ENCODE results near the gene TAT.
"Not testable (repeated sequence)": the region's sequence is repeated elsewhere in the genome, so short reads cannot be mapped to it uniquely, and the experiment has no call there.

TAT gene

DNA sequence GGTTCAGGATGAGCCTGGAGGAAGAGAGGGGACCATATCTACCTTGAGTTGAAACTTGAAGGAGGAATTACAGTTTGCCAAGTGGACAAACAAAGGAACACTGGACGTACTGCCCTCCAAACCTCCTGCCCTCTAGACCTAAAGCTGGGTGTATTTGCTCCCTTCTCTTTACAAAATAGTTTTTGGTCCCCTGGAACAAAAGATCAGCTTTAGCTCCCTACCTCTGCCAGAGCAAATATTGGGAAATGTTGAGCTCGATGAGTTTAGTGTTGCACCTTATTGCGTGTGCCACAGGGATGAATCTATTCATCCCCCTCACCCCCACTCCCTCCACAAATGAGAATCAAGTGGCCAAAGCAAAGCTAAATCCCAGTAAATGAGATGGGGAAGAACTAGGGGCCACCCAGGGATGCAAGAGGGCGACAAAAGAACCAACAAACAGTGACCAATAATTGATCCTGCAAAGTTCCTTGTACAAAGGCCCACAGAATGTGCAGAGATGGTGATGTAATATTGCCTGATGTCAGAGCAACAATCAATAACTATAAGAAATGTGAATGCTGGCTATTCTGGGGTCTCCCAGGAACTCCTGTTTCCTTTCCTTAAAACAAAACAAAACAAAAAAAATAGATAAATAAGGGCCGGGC lies 17.2 kb upstream of the TAT start:
- no peaks in the 10 kb centered on the region for H3K4me1 Mint-ChIP-seq (ENCODE audit: low read depth)
- H3K36me3 Mint-ChIP-seq (ENCODE audit: low read depth): no peaks in the 10 kb centered on the region
- H3K4me3 Mint-ChIP-seq: no peak overlapping the region
- H3K9me3 Mint-ChIP-seq: no peaks in the 10 kb centered on the region
- DNase-seq (ENCODE audit: low spot score): no peak
- no peak overlapping the region for H3K27ac Mint-ChIP-seq
- peaks cover 5% of the 10 kb centered on the region for H3K27me3 Mint-ChIP-seq (ENCODE audit: low read depth)

DNA sequence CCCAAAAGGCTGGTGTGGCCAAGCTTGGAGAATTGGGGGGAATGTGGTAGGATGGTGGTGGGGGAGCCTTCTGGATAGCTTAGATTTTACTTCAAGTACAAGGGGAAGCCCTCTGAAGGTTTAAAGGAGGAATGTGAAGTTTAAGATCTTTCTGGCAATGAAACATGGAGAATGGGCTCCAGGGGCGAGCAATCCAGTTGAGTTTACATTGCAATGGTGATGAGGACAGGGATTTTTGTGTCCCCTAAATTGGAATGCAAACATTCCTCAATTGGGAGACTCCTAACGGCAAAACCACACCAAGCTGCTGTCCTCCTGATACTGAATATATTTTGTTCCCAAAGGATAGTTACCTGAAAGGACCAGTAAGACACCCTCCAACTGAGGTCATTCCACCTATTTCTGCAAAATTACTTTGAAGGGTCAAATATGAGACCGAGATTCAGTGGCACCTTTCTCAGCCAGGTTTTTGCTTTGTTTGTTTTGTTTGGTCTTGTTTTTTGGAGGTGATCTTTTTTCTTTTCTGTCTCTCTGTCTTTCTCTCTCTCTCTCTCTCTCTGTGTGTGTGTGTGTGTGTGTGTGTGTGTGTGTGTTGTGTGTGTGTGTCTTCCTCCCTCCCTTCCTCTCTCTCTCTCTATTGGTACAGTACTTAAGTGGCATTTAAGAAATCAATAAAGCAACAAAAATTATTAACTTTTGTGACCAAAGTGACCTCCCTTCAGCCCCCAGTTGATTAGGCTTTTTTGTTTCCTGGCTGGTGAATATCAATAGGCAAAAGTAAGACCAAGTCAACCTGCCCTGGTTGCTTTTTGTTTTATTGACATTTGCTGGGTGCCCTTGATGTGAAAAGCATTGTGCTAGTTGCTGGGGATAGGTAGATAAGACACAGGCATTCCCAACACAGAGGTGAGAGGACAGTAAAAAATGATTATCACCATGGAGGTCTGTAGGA lies 16.4 kb upstream of the TAT start:
- peaks cover 5% of the 10 kb centered on the region for H3K27me3 Mint-ChIP-seq (ENCODE audit: low read depth)
- no peaks in the 10 kb centered on the region for H3K9me3 Mint-ChIP-seq
- H3K36me3 Mint-ChIP-seq (ENCODE audit: low read depth): no peaks in the 10 kb centered on the region
- H3K27ac Mint-ChIP-seq: no peak overlapping the region
- no peak overlapping the region for H3K4me3 Mint-ChIP-seq
- no peak for DNase-seq (ENCODE audit: low spot score)
- no peaks in the 10 kb centered on the region for H3K4me1 Mint-ChIP-seq (ENCODE audit: low read depth)

DNA sequence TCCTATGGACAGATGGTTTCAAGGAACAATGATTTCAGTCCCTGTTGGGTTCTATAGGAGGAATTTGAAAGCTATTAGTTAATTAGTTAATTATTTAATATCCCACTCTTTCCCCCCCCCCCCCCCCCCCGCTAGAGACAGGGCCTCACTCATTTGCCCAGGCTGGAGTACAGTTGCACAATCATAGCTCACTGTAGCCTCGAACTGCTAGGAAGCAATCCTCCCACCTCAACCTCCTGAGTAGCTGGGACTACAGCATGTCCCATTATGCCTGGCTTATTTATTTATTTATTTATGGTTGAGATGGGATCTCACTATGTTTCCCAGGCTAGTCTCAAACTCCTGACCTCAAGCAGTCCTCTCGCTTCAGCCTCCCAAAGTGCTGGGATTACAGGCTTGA lies 15.0 kb upstream of the TAT start:
- H3K36me3 Mint-ChIP-seq (ENCODE audit: low read depth): no peaks in the 10 kb centered on the region
- no peak overlapping the region for H3K27ac Mint-ChIP-seq
- H3K27me3 Mint-ChIP-seq (ENCODE audit: low read depth): no peaks in the 10 kb centered on the region
- DNase-seq (ENCODE audit: low spot score): no peak
- no peak overlapping the region for H3K4me3 Mint-ChIP-seq
- no peaks in the 10 kb centered on the region for H3K4me1 Mint-ChIP-seq (ENCODE audit: low read depth)
- H3K9me3 Mint-ChIP-seq: no peaks in the 10 kb centered on the region

DNA sequence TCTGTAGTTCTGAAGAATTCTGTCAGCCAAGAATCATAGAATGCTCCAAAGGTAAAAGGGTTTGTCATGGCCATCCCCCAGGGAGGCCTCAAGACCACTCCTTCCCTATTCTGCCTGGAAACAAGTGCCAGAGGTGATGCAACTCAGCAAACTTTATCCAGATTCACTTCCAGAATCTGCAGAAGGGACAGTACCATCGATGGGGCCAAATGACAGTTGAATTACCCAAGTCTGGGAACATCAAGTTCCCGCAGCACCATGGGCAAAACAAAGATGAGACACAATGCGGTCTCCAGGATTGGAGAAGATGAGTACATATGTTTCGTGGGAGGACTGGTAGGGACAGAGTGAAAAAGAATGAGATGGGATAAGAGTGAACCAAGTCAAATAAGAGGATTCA lies 13.7 kb upstream of the TAT start:
- no peak overlapping the region for H3K4me3 Mint-ChIP-seq
- peaks cover 2% of the 10 kb centered on the region for H3K27me3 Mint-ChIP-seq (ENCODE audit: low read depth)
- H3K4me1 Mint-ChIP-seq (ENCODE audit: low read depth): no peaks in the 10 kb centered on the region
- no peak for DNase-seq (ENCODE audit: low spot score)
- no peak overlapping the region for H3K27ac Mint-ChIP-seq
- no peaks in the 10 kb centered on the region for H3K36me3 Mint-ChIP-seq (ENCODE audit: low read depth)
- H3K9me3 Mint-ChIP-seq: no peaks in the 10 kb centered on the region

DNA sequence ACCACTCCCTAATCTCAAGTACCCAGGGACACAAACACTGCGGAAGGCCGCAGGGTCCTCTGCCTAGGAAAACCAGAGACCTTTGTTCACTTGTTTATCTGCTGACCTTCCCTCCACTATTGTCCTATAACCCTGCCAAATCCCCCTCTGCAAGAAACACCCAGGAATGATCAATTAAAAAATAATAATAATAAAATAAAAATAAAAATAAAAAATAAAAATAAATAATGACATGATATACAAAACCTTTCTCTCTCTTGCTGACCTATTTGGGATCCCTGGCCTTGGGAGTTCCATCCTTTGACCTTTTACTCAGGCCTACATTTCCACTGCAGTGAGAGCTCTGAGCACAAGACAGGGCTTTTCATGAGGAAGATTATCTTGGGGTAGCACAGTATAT lies 13.2 kb upstream of the TAT start:
- H3K9me3 Mint-ChIP-seq; H3K27me3 Mint-ChIP-seq (ENCODE audit: low read depth); H3K36me3 Mint-ChIP-seq (ENCODE audit: low read depth); H3K27ac Mint-ChIP-seq; H3K4me1 Mint-ChIP-seq (ENCODE audit: low read depth); H3K4me3 Mint-ChIP-seq; DNase-seq (ENCODE audit: low spot score): not testable (repeated sequence)

DNA sequence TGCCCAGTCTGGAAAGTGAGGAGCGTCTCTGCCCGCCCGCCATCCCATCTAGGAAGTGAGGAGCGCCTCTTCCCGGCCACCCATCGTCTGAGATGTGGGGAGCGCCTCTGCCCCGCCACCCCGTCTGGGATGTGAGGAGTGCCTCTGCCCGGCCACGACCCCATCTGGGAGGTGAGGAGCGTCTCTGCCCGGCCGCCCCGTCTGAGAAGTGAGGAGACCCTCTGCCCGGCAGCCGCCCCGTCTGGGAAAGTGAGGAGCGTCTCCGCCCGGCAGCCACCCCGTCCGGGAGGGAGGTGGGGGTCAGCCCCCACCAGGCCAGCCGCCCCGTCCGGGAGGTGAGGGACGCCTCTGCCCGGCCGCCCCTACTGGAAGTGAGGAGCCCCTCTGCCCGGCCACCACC lies 12.4 kb upstream of the TAT start:
- H3K4me3 Mint-ChIP-seq; H3K9me3 Mint-ChIP-seq; DNase-seq (ENCODE audit: low spot score); H3K27me3 Mint-ChIP-seq (ENCODE audit: low read depth); H3K4me1 Mint-ChIP-seq (ENCODE audit: low read depth); H3K27ac Mint-ChIP-seq; H3K36me3 Mint-ChIP-seq (ENCODE audit: low read depth): not testable (repeated sequence)

DNA sequence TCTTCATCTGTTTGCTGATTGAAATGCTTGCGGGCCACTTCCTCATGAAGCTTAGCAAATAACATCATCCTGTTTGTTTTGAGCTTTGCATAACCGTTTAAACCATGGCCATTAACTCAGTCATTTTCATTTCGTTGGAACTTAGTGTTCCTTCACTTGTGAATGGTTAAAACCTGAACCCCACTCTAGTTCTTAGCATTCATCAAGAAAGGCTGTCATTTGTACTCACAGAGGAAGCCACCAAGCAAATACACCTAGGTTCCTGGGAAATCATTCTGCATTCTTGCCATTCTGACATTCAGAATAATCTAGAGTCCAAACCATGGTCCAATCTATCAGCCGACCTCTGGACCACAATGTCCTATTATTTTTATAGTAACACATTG lies 8.4 kb upstream of the TAT start:
- Mint-ChIP-seq H3K4me3 (no peak overlapping the region), H3K27ac (no peak overlapping the region), H3K36me3 (ENCODE audit: low read depth) (no peaks in the 10 kb centered on the region), H3K4me1 (ENCODE audit: low read depth) (no peaks in the 10 kb centered on the region), H3K9me3 (no peaks in the 10 kb centered on the region), H3K27me3 (ENCODE audit: low read depth) (peaks cover 5% of the 10 kb centered on the region)
- no peak for DNase-seq (ENCODE audit: low spot score)

DNA sequence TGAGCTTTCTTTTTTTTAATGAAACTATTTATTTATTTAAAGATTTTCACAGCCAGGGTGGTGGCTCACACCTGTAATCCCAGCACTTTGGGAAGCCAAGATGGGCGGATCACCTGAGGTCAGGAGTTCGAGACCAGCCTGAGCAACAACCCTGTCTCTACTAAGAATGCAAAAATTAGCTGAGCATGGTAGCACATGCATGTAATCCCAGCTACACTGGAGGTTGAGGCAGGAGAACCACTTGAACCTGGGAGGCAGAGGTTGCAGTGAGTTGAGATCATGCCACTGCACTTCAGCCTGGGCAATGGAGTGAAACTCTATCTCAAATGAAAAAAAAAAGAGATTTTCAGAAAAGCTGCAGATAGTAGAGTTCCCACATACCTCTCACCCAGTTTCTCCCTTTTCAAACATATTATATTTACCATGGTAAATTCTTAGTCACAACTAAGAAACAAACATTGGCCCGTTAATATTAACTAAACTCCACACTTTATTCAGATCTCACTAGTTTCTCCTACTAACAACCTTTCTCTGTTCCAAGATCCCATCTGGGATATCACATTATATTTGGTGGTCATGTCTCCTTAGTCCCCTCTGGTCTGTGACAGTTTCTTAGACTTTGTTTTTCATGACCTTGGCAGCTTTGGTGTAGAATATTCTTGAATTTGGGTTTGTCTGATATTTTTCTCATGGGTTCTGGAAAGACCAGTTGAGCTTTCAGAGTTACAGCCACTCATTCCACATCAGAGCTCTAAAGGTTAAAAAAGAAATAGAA lies 7.8 kb upstream of the TAT start:
- H3K9me3 Mint-ChIP-seq: no peaks in the 10 kb centered on the region
- H3K36me3 Mint-ChIP-seq (ENCODE audit: low read depth): no peaks in the 10 kb centered on the region
- DNase-seq (ENCODE audit: low spot score): no peak
- H3K4me3 Mint-ChIP-seq: no peak overlapping the region
- H3K27ac Mint-ChIP-seq: no peak overlapping the region
- no peaks in the 10 kb centered on the region for H3K4me1 Mint-ChIP-seq (ENCODE audit: low read depth)
- peaks cover 7% of the 10 kb centered on the region for H3K27me3 Mint-ChIP-seq (ENCODE audit: low read depth)

DNA sequence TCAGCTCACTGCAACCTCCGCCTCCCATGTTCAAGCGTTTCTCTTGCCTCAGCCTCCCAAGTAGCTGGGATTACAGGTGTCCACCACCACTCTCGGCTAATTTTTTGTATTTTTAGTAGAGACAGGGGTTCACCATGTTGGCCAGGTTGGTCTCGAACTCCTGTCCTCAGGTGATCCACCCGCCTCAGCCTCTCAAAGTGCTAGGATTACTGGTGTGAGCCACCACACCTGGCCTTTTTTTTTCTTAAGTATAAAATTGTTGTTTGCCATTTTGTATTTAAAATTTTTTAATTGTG lies 5.6 kb upstream of the TAT start:
- not testable (repeated sequence) for H3K4me3 Mint-ChIP-seq; H3K9me3 Mint-ChIP-seq; H3K27ac Mint-ChIP-seq; H3K27me3 Mint-ChIP-seq (ENCODE audit: low read depth); DNase-seq (ENCODE audit: low spot score); H3K4me1 Mint-ChIP-seq (ENCODE audit: low read depth); H3K36me3 Mint-ChIP-seq (ENCODE audit: low read depth)

DNA sequence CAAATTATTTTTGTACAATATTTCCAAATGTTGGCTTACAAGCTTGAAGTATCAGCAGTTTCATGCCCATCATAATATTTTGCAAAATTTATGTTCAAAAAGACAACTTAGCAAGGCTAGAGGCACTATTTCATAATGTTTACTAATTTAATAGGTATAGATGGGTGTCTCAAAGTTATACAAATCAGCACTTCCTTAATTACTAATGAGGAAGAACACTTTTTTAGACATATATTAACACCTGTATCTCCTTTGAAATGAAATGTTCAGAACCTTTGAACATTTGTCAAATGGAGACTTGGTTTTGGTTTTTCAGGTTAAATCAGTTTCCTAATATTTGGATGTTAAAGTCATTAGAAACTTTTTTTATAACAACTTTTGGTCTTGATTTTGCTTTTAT lies 2.2 kb downstream of the TAT start:
- Mint-ChIP-seq H3K4me1 (ENCODE audit: low read depth) (no peaks in the 10 kb centered on the region), H3K9me3 (no peaks in the 10 kb centered on the region), H3K27me3 (ENCODE audit: low read depth) (peaks cover 26% of the 10 kb centered on the region), H3K36me3 (ENCODE audit: low read depth) (no peaks in the 10 kb centered on the region), H3K4me3 (no peak overlapping the region), H3K27ac (no peak overlapping the region)
- no peak for DNase-seq (ENCODE audit: low spot score)

DNA sequence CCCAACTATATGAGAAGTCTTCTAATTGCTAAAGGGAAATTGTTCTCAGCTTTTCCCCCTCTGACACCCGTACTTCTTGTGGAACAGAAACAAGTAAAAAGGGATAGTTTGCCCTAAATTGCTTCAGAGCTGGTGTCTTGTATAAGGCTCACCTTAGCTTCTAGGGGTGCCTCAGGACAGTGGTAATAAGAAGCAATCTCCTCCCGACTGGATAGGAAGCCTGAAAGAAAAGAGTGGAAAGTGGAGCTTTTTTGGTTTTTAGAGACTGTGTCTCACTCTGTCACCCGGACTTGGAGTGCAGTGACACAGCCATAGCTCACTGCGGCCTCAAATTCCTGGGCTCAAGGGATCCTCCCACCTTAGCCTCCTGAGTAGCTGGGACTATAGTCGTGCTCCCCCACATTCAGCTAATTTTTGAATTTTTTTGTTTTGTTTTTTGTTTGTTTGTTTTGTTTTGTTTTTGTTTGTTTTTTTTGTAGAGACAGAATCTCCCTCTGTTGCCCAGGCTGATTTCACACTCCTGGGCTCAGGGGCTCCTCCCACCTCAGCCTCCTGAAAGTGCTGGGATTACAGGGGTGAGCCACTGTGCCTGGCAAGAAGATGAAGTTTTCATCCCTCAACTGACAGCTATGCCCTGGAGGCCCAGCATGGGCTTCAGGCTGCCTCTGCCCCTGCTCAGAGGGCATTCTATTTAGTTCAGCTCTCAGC lies 3.4 kb downstream of the TAT start:
- Mint-ChIP-seq H3K4me1 (ENCODE audit: low read depth) (no peaks in the 10 kb centered on the region), H3K9me3 (no peaks in the 10 kb centered on the region), H3K36me3 (ENCODE audit: low read depth) (no peaks in the 10 kb centered on the region), H3K27ac (no peak overlapping the region), H3K4me3 (no peak overlapping the region), H3K27me3 (ENCODE audit: low read depth) (peaks cover 26% of the 10 kb centered on the region)
- DNase-seq (ENCODE audit: low spot score): no peak

DNA sequence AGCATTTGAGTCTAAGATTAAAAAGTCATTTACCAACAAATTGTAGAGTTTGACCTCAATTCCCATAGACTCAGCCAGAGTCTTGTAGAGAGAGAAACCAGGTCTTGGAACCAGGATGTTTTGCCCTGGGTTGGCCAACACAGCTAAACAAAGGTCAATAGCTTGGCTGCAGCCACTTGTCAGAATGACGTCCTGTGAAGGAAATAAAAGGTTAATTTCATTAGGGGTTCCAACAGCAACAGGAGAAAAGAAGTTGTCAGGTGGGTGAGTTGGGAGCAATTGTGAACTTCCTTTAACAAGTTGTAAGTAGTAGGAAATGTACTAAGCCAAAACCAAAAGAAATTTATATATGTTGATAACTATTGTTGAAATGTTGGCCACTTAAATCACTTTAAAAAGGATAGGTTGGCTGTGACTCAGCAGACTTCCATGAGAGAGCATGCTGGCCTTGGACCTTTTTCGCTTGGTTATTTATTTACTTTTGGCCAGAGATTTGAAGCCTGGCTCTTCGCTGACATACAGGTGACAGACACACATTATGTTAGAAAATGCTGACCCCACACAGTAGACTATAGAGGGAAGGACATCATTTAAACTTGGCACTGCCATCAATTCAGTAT lies 4.3 kb downstream of the TAT start:
- peaks cover 28% of the 10 kb centered on the region for H3K27me3 Mint-ChIP-seq (ENCODE audit: low read depth)

DNA sequence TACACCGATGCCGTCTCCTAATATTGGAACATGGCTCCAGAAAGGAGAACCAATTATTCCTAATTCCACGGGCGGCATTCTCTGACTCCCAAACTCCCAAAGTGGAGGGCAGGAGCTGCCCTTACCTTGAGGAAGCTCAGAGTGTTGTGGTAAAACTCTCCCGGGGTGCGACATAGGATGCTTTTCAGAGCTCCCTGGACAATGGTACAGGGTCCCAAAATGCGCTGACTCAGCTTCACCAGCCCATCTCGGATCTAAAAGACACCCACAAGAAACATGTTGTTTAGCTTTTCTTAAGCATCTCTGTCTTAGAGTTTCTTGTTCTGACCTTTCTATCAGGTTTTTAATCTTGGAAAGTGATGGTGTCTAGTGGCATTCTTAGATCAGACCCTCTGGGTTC lies 6.7 kb downstream of the TAT start:
- Mint-ChIP-seq H3K4me1 (ENCODE audit: low read depth) (peaks cover 11% of the 10 kb centered on the region), H3K27ac (no peak overlapping the region), H3K4me3 (no peak overlapping the region), H3K27me3 (ENCODE audit: low read depth) (peaks cover 9% of the 10 kb centered on the region), H3K36me3 (ENCODE audit: low read depth) (no peaks in the 10 kb centered on the region), H3K9me3 (no peaks in the 10 kb centered on the region)
- no peak for DNase-seq (ENCODE audit: low spot score)

More for the DNA sequence above, 4.3 kb downstream of the TAT start:
- no peaks in the 10 kb centered on the region for H3K9me3 Mint-ChIP-seq
- H3K4me3 Mint-ChIP-seq: no peak overlapping the region
- no peak overlapping the region for H3K27ac Mint-ChIP-seq
- H3K36me3 Mint-ChIP-seq (ENCODE audit: low read depth): no peaks in the 10 kb centered on the region
- H3K4me1 Mint-ChIP-seq (ENCODE audit: low read depth): no peaks in the 10 kb centered on the region
- DNase-seq (ENCODE audit: low spot score): no peak

All from T-helper 2 cell treated with Interferon-gamma antibody and Interleukin-4, amounts not matched to agents 5 μg/mL and 100 μg/mL, for 36 hours (primary cell).